Activated CD8-positive, alpha-beta memory T cell treated with anti-CD3 and anti-CD28 coated beads, Interleukin-2, amount 50 U/mL, for 1 hour (primary cell): Measurements from ENCODE around the gene MED13L.

Experiments used
- DNase-seq: peaks from one replicate; pipeline ENCODE4 v3.0.0-alpha.2; 2020; ENCODE audit errors: extremely low read depth

Gene MED13L

DNA sequence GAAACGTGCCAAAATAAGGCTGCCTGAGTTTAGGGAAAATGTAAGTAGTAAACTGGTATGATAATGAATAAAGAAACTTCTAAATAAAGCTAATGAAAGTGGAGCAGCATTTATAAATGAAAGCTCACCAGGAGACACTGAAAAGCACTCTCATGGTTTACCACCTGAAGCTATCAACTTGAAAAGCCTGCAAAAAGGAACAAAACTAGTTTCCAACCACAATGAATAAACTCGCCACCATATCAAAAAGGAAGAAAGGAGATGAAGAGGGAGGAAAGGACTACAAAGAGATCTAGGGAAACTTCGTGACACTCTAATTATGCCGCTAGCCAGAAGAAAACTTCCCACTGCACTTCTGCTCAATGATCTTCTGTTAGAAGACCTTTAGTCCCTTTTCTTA lies 66.7 kb downstream of the MED13L start:
- no peak for DNase-seq

DNA sequence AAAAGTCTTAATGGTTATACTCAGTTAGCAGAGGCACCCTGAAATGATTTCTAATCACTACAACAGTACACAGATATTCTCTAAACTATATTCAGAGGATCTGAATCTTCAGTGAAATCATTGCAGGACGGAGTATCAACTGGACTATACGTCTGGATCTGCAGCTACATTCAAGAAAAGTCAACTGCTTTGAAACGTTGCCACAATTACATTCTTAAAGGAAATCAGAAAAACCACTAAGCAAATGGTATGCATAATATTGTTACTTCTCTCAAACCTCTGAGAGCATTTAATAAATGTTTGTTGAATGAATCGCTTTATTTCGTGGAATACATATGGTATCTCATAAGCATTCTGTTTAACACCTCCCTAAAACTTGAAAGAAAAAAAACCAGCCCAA lies 67.4 kb downstream of the MED13L start:
- no peak for DNase-seq

DNA sequence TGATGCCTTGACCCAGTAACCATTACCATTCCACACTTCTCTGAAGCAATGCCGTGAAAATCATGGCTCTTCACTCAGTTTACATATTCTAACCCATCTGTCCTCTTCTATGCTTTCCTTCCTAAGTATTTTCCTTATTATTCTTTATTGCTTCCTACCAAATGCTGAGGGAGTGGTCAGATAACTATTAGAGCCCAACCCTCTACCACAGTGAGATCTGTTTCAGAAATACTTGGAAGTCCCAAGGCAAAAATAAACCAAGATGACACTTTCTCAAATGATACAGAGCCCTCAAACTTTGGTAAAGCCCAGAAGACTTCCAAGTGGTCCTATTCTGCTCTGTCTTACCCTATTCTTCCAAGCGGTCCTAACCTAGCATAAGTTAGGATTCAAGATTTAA lies 68.0 kb downstream of the MED13L start:
- DNase-seq = no peak

DNA sequence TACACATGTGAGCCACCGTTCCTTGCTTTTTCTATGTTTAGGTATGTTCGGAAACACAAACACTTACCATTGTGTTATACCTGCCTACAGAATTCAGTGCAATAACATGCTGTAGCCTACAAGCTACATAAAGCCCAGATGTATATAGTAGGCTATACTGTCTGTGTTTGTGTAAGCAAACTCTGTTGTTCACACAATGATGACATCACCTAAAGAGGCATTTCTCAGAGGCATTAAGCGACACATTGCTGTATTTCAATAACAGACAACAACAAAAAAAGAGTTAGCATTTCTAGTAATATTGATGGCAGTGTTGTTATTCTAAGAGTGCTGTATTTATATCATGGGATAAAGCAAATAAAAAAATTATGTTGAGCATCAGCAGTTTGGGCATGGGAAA lies 70.2 kb downstream of the MED13L start:
- no peak for DNase-seq

DNA sequence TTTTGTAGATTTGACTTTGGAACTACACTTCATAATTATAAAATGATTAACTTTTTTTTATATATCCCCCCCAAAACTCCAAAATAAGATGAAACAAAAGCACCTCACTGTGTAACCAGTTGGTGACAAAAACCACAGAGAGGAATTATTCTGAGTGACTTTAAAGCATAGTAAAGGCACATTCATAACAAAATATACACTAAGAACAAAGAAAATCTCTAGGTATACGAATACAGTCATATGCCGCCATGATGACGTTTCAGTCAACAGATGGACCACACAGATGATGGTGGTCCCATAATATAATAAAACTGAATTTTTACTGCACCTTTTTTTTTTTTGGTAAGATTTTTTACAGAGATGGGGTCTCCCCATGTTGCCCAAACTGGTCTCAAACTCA lies 70.7 kb downstream of the MED13L start:
- no peak for DNase-seq

DNA sequence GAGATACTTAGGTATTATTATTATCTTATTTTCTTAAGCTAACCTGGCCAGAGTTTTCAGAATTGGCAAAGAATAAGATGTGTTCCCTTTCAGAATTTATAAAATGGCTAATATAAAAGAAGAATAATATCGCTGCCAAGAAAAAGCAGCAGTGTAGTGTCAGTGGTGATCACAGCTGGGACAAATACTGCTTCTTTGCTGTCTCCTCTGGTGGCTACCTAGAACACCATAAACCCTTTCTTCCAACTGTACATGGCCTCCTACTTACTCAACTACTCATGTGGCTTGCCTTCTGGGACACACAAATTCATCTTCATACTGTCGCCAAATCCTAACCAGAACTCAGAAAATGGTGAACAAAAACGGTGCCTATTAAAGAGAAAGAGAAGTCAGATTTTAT lies 72.7 kb downstream of the MED13L start:
- no peak for DNase-seq

DNA sequence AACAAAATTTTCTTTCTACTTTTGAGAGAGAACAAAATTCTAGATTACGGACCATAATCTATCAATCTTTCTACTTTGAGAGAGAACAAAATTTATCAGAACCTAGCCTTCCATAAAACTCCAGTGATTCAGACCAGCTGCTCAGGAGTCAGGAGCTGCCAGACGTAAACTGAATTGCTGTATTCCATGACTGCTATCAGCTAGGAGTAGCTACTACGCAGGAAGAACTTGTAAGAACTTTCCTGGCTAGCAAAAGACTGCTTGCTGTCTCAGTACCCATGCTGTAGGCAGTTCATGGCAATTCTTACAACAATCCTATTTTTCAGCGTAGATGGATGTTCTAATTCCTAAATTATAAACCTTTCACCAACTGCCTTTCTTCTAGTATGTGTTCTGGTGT lies 73.3 kb downstream of the MED13L start:
- no peak for DNase-seq

DNA sequence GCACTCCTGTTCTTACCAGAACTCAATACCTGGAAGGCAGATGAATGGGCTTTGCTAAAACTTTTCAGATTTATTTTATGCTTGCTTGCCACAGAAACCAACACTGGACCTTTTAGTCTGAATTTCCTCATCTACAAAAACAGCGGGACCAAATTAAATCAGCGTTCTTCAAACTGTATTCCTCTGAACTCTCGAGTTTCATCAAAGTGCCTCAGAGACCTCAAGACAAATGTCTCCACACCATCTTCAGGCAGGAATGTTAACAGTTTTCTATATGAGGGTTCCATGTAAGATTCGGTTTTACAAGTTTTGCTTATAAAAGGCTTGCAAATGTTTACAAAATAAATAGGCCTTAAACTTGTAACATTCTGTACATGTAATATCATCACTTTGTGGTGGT lies 74.6 kb downstream of the MED13L start:
- DNase-seq = no peak

DNA sequence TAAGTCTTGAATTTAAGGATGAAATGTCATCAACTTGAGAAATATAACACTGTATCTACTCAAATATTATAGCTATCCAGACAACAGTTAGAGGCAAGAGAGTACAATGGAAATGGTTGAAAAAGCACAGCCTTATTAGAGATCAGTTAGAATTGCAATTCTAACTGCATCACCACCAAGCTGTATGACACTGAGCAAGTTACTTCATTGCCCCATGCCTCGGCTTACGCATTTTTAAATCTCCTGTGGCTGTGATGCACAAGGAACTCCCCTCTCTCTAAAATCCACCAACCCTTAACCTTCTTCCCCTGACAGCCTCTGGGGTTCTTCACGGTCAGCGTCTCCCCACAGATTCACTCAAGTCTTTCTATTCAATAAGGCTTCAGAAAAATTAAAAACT lies 75.1 kb downstream of the MED13L start:
- DNase-seq = no peak

DNA sequence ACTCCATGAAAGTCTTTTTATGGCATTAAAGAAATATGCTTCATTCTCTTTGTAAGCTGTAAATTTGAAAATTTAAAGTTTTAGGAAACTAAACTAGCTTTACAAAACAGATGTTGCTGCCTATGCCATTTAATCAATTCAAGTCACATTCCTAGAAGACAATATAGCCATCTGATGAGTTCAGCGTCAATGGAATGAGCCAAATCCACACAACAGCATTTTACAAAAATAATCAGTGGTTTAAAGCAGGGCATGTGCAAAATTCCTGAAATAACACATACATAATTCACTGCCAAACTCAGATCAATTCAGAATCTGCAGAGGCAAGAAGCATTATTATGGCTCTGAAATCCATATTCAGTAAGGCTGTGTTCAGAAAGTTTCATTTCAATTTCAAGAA lies 75.6 kb downstream of the MED13L start:
- no peak for DNase-seq

DNA sequence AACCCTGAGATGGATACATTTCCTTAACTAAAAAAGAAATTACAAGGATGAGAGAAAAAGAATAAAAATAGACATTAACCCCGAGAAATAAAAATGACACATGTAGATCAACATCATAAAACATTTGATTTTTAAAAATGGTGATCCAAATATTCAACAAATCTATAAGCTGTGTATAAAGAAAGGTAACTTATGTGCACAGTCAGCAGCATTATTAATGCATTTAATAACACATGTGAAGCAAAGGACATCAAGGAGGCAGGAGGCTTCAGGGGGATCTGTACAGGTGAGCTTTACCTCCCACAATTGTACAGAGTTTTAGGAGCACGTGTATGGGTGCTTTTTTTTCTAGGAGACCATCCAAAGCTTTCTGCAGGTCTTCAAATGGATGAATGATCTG lies 76.1 kb downstream of the MED13L start:
- DNase-seq = no peak

DNA sequence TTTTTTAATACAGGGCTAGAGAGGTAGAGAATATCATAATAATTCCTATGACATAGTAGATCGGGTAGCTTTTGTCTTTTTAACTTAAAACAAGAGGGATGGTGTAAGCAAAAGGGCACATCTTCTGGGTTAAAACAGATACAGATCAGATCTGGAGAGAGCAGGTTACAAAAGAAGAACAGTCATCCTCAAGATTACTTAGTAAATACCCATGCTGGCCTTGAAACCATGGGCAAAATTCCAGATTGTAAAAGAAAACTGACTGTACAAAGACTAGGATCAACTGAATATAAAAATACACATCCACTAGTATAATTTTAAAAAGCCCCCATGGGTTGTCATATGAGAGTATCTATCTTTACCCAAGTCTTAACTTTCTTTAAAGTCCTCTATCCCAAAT lies 76.7 kb downstream of the MED13L start:
- no peak for DNase-seq

DNA sequence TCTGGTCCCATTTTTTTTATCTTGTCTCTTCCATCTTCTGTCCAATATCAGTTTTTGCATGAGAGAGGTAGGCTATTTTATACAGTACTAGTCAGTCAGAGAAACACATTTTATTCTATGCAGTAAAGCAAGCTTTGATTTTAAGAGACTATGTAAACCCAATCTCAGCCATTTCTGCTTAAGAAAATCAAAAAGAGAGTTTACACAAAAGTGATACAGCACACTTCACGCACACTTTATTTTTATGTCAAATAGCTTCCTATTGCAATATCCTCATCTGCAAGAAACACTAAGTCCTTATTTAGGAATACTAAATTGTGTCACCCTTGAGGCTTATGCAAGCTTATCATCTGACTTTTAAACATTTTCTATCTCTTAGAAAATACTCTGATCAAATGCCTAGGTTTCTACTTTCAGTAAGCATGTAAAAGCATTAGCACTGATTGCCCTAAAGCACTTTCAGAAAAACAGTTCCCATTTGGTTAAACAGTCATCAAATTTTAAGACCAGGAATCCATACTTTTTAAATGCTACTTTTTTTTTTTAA lies 78.3 kb downstream of the MED13L start:
- DNase-seq = no peak

DNA sequence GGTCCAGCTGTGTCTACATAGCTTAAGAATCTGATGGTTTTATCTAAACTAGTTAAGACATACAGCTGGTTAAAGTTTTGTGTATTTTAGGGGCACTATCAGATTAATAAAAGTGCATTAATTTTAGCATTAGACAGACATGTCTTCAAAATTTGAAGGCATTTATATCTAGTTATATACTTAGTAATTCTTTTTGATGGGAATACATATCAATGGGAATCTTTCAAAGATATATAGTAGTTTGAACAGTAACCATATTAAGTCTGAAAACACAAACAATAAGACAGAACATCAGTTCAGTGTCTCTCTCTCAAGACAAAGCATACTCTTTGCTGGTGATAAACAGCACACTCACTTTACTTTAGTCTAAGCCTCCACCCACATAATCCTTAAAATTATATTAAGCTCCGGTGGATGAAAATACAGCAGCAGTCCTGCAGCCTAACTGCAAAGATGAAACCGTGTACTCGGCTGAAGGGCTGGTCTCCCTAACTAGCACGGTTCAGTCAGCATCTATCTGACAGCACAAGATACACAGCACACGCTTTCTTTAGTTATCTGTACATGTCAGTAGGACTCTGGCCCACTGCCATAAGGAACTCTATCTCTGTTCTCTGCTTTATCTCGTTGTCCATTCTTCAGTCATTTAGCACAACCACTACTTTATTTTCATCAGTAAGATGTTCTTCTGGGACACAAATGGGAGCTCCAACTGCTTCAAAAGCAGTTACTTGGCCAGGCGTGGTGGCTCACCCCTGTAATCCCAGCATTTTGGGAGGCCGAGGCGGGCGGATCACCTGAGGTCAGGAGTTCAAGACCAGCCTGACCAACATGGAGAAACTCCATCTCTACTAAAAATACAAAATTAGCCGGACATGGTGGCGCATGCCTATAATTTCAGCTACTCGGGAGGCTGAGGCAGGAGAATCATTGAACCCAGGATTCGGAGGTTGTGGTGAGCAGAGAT lies 80.5 kb downstream of the MED13L start:
- no peak for DNase-seq

DNA sequence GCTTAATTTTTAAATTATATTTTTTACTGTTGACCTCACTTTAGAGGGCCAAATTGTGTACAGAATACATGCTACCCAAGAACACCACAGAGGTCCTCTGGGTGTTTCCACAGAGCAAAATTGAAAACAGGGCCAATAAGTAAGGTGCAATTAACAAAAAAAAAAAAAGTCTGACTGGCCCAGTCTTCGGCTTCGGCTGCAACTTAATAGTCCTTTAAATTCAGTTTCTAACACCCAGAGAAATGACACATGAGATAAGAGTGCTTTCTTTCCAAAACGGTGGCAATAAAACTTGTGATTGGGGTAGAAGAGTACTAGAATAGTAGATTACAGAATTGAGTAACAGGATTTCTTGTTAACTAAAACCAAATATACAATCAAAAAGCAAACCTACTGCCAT lies 81.3 kb downstream of the MED13L start:
- no peak for DNase-seq

DNA sequence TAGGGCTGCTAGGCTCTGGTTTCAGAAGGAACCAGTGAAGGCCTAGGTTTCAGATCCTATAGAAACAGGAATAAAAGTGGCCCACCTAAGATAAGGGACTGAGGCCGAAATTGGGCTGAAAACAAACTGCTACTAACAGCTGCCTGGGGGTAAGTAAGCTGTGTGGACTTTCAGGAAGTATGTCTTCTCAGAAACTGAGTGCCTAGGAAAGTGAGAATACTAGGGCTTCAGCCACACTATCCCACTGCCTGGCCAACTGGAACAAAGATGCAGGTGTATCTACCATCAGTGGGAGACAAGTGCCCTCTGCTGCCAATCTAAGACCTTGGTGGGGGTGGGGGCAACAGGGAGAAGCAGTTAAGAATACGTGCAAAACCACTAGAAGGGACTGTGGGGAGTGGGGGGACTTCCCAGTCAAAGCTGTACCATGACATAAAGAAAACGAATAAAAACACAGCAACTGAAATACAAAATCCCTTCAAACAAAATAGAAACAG lies 82.5 kb downstream of the MED13L start:
- peak; percentile 27 for DNase-seq

DNA sequence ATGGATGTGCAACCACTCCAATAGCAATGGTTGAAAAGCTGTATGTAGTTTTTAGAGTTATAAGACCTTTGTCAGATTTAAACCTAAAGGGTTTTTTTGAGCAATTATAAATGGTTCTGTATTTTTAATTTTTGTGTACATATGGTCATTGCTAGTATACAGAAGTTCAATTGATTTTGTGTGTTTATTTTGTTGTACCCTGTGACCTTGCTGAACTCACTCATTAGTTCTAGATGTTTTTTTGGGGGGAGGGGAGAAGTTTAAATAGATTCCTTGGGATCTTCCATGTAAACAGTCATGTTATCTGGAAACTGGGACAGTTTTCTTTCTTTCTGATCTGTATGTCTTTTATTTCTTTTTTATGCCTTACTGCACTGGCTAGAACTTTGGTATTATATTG lies 87.8 kb downstream of the MED13L start:
- DNase-seq = no peak

DNA sequence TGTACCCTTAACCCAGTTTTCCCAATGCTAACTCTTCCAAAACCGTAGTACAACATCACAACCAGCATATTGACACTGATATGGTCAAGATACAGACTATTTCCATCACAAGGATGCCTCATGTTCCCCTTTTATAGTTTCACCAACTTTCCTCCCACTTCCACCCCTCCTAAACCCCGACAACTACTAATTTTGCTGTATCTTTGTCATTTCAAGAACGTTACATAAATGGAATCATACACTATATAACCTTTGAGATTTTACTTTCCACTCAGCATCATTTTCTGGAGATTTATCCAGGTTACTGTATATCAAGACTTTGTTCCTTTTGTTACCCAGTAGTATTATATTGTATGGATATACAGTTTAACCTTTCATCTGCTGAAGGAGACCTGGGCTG lies 88.9 kb downstream of the MED13L start:
- no peak for DNase-seq

DNA sequence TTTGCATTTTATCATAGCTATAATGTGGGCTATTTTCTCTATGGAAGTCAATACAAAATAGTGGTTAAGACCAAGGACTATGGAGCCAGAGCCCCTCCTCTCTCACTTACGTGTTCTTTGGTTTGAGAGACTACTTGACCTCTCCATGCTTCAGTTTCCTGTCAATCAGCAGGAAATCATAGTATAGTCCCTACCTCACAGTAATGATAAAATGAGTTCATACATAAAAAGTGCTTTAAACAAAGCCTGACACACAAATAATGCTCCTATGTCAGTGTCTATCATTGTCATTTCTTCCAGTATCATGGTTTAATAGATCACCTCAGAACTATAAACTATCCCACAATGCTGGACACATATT lies 90.4 kb downstream of the MED13L start:
- DNase-seq = no peak

DNA sequence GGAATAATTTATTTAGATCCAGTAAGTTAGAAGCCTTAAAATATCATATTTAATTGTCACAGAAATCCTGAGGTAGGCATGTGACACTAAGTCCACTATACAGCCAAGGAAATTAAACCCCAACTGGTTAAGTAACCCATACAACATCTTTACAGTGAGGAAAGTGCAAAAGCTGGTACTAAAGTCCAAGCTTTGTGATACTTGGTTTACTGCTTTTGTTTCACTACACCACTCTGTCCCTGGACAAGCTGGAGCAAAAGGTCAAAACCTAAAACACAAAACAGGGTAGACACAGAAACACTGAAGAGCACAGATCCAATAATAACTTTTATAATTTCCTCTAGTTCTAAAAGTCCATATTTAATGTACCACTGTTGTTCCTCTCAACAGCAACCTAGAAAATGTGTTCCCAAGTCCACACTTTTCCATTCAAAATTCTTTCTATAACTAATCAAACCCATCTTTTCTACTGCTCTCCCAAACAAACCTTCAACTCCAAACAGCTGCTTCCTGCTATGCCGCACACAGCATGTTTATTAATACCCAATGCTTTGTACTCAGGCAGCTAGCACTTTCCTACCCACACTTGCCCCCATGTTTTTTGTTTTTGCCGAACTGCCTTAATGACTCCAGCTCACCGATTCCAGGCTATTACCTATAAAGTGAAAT lies 90.9 kb downstream of the MED13L start:
- DNase-seq = no peak

DNA sequence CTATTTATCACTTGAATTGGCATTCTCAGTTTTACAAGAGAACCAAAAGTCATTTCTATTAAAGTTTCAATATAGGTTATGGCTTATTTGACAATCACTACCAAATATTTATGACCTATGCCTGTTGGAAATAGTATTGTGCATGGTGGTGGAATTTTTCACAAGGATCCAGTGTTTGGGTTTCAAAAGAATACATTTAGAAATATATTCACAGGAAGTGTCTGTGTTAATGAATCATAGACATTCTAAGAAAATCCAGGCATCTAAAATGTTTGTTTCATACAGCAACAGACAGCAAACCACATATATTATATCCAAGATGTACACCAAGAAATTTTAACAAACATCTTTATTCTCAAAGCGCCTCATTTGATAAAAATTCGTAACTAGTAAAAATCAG lies 92.7 kb downstream of the MED13L start:
- no peak for DNase-seq

DNA sequence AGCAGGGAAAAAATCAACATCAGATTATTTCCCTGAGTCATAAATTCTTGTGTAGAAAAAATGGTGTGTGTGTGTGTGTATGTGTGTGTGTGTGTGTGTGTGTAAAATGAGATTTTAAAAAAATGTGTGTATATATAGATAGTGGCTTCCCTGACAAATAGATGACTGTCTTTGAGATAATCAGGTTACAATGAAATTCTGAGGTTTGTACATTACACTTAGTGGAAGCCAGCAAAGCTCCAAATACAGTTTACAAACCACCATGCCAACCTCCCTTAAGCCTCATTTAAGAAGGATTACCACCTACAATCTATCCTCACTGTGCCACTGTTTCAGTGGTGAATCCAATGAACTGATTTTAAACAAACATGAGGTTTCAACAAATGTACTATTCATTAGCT lies 93.8 kb downstream of the MED13L start:
- DNase-seq = no peak
